Astrocyte of the spinal cord (primary cell): ENCODE results near the gene TPSAB1.
"Not testable (repeated sequence)": the region's sequence is repeated elsewhere in the genome, so short reads cannot be mapped to it uniquely, and the experiment has no call there.

Source experiments
- DNase-seq: peaks from one replicate; pipeline ENCODE4 v3.0.0; 2011; ENCODE audit warnings: low read depth, low spot score
- H3K4me3 ChIP-seq: 2 replicates; pipeline ENCODE4 v1.5.1; 2011; ENCODE audit warnings: low read depth, mild to moderate bottlenecking, low read length, moderate library complexity
- in situ Hi-C: cut with HindIII; loops from 2 replicates; pipeline ENCODE4 v1.10.0; 2017; ENCODE audit warnings: low sequenced_read_pairs
- TF ChIP-seq, protein P1 (sequence below): IDR thresholded peaks from 2 replicates; pipeline ENCODE4 v1.5.1; 2012; ENCODE audit warnings: low read depth, mild to moderate bottlenecking, low read length, inconsistent platforms

The TPSAB1 gene

DNA sequence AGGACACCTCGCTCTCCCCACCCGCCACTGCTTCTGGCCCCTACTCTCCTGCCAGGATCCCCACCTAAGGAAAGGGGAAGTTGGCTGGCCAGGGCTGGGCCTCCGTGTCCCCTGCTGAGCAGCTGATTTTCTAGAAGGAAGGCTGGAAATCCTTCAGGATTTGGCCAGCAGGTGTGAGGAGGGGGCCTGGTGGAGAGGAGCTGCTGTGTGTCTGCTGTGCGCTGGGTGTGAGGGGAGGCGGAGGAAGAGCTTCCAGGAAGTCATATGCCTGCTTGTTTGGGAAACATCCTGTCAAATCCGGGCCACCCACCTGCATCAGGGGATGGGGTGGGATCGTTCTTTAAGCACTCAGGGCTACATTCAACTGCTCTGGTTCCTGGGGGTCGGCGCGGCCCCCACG is 44.0 kb upstream of the TPSAB1 start:
- no peak overlapping the region for H3K4me3 ChIP-seq
- no peak for DNase-seq
- TF ChIP-seq, protein P1, sequence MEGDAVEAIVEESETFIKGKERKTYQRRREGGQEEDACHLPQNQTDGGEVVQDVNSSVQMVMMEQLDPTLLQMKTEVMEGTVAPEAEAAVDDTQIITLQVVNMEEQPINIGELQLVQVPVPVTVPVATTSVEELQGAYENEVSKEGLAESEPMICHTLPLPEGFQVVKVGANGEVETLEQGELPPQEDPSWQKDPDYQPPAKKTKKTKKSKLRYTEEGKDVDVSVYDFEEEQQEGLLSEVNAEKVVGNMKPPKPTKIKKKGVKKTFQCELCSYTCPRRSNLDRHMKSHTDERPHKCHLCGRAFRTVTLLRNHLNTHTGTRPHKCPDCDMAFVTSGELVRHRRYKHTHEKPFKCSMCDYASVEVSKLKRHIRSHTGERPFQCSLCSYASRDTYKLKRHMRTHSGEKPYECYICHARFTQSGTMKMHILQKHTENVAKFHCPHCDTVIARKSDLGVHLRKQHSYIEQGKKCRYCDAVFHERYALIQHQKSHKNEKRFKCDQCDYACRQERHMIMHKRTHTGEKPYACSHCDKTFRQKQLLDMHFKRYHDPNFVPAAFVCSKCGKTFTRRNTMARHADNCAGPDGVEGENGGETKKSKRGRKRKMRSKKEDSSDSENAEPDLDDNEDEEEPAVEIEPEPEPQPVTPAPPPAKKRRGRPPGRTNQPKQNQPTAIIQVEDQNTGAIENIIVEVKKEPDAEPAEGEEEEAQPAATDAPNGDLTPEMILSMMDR = no peak
- in situ Hi-C loops = no loop called here

DNA sequence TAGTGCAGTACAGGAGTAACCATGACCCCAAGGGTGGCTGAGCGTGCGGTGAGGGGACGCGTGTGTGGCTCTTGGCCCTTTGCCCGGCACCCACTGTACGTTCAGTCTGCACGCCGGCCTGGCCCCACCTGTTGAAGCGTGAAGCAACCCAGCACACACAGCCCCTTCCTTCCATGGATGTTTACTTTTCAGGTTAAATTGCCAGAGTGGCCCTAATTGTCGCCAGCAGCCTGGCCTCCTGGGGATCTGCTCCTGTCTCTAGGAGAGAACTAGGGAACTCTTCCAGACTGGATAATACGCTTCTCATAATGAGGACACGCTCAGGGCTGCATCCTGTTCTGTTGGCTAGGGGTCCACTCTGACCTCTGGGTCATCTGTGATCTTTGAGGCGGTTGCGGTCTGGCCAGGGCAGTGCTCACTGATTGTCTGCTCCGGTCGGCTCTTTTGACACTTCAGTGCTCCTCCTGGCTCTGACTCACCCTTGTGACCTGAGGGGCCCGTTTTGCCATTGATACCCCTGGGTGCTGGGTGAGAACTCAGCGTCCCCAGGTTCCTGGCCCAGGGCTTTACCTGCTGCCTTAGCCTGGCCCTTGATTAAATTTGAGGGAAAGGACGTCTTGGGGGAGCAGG is 43.2 kb upstream of the TPSAB1 start:
- DNase-seq = no peak
- TF ChIP-seq, protein P1 = no peak
- in situ Hi-C loops = no loop called here
- no peak overlapping the region for H3K4me3 ChIP-seq

DNA sequence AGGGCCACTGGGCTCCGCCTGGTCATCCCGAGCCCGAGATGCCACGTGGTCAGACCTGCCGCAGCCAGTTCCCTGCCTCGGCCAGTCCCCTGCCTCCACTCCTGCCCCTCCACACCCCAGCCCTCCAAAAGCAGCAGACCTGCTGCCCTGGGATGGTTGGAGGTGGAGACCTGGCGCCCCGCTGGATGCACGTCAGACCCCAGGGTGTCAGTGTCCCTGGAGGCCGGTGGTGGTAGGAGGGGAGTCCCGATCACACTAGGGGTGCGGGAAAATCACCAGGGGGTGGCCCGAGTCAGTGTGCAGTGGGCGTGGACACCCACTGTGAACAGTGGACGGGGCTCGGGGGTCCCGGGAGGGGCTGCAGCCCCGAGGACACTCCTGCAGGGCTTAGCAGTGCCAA is 42.3 kb upstream of the TPSAB1 start:
- DNase-seq = no peak
- TF ChIP-seq, protein P1 = no peak
- no peak overlapping the region for H3K4me3 ChIP-seq
- in situ Hi-C loops = no loop called here

GRCh38 chr16:1198671-1199346 is 41.7 kb upstream of the TPSAB1 start:
- in situ Hi-C loops, H3K4me3 ChIP-seq, DNase-seq: not testable (repeated sequence)

DNA sequence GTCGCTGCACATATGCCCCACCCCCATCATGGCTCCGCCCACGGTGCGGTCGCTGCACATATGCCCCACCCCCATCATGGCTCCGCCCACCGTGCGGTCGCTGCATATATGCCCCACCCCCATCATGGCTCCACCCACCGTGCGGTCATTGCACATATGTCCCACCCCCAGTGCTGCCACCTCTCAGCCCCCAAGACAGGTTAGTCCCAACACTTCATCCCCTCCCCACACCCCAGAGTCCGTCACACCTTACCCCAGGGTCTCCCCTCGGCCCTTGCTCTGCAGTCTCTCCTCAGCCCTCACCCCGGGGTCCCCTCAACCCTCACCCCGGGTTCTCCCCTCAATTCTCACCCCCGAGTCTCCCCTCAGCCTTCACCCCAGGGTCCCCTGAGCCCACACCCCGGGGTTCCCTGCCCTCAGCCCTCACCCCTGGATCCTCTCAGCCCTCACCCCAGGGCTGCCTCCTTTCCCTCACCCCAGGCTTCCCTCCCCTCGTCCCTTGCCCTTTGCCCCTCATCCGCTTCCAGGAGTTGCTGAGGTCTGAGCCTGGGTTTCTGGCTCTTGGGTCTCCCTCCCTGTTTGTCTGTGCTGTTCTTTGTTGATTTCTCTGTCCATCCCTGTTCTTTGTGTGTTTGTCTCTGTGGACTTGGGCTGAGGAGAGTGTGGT is 41.0 kb upstream of the TPSAB1 start:
- H3K4me3 ChIP-seq = no peak overlapping the region
- no peak for DNase-seq
- TF ChIP-seq, protein P1 = no peak
- in situ Hi-C loops = no loop called here

DNA sequence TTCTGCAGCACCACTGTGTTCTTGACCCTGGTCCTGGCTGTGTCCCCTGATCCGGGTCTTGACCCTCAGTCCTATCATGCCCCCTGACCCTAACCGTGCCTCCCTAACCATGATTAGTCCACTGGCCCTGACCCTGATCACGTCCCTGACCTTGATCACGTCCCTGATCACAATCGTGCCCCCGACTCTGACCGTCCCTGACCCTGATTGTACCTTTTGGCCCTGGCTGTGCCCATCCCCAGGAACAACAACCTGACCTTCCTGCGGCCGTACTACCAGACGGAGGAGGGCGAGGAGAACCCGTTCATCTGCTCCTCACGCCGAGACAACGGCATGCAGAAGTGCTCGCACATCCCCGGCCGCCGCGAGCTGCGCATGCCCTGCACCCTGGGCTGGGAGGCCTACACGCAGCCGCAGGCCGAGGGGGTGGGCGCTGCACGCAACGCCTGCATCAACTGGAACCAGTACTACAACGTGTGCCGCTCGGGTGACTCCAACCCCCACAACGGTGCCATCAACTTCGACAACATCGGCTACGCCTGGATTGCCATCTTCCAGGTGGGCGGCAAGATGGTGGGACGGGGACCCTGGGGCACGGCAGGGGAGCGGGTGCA is 40.4 kb upstream of the TPSAB1 start:
- in situ Hi-C loops = no loop called here
- no peak for DNase-seq
- TF ChIP-seq, protein P1 = no peak
- no peak overlapping the region for H3K4me3 ChIP-seq

DNA sequence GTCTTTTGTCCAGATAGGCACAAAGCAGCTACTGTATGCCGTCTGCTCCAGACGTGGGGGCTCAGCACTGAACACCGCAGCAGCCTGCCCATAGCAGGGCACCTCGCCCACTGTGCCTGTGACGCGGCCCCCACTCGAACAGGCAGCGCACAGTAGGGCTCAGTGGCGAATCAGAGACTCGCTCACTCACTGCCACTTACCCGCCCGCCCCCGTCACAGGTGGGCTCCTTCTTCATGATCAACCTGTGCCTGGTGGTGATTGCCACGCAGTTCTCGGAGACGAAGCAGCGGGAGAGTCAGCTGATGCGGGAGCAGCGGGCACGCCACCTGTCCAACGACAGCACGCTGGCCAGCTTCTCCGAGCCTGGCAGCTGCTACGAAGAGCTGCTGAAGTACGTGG is 39.1 kb upstream of the TPSAB1 start:
- DNase-seq = no peak
- H3K4me3 ChIP-seq = no peak overlapping the region
- in situ Hi-C loops = no loop called here
- TF ChIP-seq, protein P1 = no peak
